NCI-H1417 (cell line): ENCODE results near the gene RPL5.
"Not testable (repeated sequence)": the region's sequence is repeated elsewhere in the genome, so short reads cannot be mapped to it uniquely, and the experiment has no call there.

Experiments
- DNase-seq, 3 experiments: peaks; one replicate each; lab custom pipeline; 2025; lab: John Stamatoyannopoulos, UW

The RPL5 gene

DNA sequence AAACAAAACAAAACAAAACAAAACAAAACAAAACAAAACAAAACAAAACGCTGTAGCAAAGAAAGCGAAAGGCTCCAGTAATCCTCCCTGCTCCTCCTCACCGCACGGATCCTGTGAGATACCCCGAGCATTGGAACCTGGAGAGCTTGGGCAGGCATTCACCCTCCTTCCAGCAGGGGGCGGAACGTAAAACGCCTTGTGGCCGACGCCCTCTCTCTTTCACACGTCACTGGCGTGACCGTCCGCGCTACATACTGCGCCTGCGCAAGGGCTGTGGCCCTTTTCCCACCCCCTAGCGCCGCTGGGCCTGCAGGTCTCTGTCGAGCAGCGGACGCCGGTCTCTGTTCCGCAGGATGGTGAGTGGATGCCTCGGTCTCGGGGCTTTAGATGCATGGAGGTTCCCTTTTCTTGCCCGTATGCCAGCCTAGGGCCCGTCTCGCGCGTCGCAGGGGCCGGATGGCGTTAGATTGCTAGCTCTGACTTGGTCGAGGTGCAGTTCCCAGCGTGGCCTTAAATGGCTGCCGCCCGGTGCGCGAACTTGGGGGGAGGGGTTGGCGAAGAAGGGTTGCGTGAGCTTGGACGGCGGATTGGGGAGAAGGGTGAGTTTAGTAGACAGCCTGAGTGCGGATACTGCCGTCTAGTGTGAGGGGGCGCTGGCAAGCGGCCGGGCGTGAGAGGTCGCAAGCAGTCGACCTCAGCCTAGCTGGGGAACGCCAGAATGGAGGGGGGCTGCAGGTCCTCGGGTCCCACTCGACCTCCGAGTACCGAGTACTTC is at the start of gene RPL5:
RPL5 (plus strand) TSS at position 279 of the 775 bp plus-strand sequence; CDS start at position 354, 75 bp downstream.
- DNase-seq: peak; percentile 97 to 99 (median 98)

DNA sequence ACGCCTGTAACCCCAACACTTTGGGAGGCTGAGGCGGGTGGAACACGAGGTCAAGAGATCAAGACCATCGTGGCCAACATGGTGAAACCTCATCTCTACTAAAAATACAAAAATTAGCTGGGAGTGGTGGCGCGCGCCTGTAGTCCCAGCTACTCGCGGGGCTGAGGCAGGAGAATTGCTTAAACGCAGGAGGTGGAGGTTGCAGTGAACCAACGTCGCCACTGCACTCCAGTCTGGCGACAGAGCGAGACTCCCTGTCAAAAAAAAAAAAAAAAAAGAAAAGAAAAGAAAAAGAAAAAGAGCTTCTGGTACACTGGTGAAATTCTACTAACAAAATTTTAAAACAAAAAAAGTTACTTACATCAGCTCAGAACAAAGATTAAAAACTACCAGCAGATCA is 48.3 kb upstream of the RPL5 start:
- not testable (repeated sequence) for DNase-seq

DNA sequence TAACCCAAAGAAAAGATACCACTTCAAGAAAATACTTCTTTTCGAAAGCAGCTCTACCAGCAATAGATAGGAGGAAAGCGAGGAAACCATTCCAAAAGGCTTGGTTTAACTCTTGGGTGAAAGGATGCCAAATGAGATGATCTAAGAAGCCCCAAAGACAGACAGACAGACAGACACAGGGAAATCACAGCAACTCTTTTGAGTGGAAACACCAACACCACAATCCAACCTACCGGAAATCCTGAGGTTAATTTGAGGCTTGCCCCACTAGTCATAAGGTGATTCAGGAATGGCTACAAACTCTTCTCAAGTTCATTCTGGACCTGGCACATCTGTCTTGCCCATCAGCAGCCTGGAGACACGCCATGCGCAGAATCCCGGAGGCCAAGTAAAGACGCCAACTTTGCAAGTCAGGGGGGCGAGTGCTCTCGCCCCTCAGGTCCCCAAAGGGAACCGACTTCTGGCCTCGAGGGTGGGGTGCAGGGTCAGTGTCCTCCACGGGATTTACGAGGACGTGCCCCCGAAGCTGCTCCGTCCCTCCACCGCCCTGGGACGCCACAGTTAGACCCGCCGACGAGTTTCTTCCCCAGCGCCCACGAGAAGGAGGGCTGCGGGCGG is 47.7 kb upstream of the RPL5 start:
- DNase-seq: peak in 1 of 3 experiments; percentile 58

DNA sequence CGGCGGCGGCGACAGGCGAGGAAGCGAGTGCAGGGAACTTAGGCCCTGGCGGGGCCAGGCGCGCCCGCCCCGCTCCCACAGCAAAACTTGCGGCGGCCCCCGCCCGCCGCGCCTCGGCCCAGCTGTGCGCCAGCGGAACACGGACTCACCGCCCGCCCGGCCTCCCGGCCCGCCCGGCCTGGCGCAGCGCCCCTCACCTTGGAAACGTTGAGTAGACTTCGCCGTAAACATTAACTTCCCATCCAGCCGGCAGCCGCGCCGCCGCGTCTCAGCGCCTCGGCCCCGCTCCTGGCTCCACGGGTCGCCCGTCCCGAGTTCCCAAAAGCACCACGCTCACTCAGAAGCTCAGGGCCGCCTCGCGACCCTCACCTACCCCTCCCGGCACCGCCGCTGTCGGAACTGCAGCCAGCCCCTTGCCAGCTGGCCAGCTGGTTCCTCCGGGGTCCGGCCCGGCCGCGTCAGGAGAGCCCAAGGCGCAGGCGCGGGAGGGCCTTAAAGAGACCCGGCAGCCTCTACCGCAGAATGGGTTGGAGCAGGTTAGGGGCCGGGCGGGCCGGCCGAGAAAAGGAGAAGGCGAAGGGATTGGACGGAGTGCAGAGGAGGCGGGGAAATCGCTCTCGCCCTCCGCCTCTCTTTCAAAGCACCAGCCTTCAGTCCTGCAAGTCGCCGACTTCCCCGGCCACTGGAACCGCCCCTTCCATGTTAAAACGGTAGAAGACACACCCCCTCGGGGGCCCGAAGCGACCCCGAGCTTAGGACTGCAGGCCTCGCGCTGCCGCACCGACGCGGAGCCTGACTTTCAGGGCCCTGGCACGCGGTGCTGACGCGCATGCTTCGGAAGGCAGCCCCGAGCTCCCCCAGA is 47.0 kb upstream of the RPL5 start, which contains the start of gene EVI5:
EVI5 (minus strand) TSS at position 470 of the 862 bp plus-strand sequence. CDS start 48,562 bp downstream, outside the sequence.
- peak; percentile 93 to 98 (median 96) for DNase-seq

DNA sequence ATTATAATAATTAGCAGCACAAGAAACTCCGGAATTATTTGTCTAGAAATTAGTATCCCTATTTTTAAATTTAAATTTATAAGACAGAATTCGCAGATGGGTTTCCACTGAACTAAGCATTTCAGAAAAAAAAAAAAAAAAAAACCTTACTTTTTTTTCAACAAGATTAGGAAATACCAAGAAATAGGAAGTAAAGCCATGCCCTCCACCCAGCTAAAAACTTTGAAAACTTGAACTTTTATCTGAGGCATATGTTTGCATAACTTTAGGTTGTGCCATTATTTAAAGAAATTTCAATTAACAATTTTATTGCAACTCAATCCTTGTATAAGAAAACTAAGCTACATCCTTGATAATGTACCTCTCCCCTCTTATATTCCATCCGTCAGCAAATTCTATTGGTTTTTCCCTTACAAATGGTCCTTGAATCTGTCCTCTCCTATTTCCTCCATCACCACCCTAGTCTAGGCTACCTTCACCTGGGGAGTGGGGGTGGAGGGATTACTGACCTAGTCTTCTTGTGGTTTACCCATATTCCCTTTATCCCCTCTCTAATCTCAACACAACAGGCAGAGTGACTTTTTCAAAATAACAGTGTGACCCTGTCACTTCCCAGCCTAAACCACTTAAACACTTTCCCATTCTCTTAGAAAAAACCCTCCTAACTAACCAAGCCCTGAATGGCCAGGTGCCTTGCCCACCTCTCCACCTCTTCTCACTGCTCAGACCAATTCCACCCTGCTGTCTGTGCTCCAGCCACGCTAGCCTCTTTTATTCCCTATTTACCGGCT is 45.5 kb upstream of the RPL5 start:
- DNase-seq: no peak

DNA sequence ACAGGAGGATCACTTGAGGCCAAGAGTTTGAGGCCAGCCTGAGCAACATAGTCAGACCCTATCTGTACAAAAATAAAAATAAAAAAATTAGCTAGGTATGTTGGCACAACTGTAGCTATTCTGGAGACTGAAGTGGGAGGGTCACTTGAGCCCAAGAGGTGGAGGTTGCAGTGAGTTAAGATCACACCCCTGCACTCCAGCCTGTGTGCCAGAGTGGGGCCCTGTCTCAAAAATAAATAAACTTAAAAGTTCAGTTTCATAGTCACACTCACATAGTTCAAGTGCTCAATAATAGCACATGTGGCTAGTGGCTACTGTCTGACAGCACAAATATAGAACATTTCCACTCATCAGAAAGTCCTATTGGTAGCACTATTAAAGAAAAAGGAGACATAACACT is 41.8 kb upstream of the RPL5 start:
- no peak for DNase-seq

DNA sequence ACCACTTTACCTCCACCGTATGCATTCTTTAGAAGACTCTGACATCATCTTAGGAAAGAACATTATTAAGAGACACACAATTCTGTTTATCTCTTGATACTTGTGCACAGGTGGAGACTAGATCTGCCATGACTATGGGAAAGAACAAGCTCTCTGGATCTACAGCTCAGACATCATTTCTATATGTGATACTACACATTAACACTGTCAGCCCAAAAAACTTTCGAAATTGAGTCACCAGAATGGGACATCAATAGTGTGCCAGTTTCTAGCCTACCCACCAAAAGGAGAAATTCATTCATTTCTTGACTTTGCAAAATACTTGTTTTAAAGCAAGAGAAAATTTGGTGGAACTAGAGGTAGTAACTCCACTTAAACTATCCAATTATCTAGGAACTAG is 41.0 kb upstream of the RPL5 start:
- no peak for DNase-seq

DNA sequence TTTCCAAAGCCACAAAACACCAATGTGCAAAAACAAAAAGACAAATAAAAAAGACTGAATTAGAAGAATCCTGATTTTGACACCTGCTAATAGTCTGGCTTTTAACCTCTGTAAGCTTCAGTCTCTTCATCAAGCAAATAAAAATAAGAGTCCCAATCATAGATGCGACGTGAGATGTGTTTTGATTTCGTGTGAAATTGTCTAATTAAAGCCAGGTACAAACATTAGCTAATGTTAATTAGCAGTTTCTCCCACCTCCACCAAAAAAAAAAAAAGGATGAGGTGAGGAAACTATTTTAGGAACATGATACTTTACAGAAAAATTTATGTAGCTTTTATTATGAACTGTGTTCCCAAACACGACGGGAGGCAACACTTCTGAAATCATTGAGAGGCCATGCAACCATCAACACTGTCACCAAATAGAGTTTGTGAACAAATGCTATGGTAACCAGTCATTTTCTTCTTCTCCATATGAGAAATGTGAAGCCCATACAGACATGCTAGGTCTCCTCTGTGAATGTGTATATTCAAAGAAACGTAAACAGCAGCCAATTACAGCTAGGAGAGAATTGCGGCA is 40.3 kb upstream of the RPL5 start:
- DNase-seq: peak; percentile 37 to 87 (median 52)

DNA sequence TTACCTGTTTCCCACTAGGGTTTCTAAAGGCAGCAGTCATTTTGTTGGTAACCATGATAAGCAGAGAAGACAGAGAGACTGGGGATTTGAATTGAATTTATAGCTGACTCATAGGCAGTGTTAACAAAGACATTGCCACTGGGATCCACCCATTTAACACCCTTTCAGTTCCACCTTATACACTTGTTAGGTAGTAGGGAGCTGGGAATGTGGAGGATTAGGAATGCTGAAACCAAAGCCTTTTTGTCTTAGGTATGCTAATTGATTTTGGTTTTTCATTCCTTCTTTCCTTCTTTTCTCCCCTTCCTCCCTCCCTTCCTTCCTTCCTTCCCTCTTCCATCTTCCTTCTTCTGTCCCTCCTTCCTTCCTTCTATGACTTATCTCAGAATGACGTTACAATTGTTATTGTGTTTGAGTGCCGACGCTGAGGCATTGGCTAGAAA is 39.5 kb upstream of the RPL5 start:
- DNase-seq: peak in 2 of 3 experiments; percentile 28 to 72

DNA sequence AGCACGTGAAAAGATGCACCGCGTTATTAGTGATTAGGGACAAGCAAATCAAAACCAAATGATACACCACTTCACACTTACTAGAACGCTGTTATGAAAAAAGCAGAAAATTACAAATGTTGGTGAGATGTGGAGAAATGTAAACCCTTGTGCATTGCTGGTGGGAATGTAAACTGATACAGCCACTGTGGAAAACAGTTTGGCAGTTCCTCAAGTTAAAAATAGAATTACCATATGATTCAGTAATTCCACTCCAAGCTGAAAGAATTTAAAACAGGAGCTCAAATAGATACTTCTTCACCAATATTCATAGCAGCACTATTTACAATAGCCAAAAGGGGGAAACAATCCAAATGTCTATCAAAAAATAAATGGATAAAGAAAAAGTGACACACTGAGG is 36.7 kb upstream of the RPL5 start:
- DNase-seq: no peak

DNA sequence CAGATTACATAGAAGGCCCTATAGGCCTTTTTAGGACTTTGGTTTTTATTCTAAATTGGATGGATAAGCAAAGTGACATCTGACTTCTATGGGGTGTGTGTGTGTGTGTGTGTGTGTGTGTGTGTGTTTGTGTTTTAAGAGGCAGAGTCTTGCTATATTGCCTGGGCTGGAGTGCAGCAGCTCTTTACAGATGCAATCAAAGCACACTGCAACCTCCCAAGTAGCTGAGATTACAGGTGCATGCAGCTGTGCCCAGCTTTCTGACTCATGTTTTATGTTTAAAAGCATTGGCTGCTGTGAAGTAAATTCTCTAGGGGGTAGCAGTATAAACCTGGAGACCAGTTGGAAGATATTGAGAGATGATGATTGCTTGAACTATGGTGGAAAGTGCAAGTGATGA is 34.5 kb upstream of the RPL5 start:
- DNase-seq: no peak

DNA sequence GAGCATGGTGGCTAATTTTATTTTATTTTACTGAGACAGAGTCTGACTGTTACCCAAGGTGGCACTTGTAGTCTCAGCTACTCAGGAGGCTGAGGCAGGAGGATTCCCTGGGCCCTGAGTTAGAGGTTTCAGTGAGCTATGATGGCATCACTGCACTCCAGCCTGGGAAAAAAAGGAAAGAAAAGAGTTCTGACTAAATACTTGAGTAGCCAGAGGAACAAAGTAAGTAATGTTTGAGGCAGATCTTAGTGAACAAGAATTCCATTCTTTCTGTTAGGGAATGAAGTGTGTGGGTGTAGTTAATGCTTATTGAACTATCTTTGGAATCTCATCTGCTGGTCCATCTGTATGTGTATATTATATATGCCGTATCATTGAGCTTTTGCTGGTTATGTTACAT is 33.9 kb upstream of the RPL5 start:
- DNase-seq: no peak

DNA sequence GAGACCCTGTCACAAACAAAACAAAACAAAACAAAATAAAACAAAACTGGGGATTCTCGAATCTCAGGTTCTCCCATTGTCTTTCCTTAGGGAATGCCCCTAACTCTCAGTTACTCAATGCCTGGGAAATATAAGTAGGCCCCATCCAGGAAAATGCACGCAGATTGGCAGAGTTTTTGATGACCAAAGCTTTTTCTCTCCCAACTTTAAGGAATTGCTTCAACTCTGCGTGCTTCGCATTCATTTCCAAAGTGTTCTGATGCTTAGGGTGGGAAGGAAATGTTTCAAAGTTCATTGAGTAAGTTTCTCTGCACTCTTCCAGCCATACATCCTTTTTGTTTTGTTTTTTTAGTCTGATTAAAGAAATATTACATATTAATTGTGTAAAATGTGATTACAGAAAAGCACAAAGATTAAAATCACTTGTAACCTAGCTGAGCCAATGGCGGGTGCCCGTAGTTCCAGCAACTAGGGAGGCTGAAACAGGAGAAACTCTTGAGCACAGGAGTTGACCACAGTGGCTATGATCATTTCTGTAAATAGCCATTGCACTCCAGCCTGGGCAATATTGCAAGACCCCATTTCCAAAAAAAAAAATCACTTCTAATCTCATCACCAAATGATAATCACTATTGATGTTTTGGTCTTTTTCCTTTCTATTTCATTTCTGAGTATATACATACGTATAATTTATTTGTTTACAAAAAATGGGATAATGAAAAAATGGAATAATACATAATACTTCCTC is 28.5 kb upstream of the RPL5 start:
- DNase-seq: no peak

DNA sequence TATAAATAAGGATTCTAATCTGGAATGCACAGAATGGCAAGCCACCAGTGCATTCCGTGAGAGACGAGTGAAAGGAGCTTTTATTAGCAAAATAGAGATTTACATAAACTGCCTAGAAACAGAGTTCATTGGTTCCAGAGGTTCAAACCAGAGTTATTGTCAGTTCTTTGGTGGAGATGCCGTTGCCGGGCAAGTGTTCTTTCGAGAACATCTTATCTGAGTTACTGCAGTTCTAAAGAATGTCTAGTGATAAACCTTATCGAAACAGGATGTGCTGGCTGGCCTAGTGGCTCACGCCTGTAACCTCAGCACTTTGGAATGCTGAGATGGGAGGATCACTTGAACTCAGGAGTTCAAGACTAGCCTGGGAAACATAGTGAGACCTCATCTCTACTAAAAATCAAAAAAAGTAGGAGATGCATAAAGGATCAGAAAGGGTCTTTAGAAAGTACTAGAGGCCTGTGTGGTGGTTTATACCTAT is 27.1 kb upstream of the RPL5 start:
- no peak for DNase-seq

DNA sequence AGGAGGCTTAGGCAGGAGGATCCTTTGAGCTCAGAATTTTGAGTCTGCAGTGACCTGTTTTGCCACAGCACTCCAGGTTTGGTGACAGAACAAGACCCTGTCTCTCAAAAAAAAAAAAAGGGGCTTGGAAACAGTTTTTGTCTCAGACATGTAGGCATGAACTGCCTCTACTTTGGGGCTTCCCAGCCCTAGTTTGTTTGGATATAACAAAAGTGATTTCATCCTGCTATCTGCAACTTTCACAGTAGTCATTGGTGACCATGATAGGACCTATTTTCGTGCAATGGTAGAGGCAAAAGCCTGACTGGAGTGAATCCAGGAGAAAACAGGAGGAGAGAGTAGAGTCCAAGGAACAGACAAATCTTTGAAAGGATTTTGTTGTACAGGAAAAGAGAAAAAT is 26.6 kb upstream of the RPL5 start:
- no peak for DNase-seq

DNA sequence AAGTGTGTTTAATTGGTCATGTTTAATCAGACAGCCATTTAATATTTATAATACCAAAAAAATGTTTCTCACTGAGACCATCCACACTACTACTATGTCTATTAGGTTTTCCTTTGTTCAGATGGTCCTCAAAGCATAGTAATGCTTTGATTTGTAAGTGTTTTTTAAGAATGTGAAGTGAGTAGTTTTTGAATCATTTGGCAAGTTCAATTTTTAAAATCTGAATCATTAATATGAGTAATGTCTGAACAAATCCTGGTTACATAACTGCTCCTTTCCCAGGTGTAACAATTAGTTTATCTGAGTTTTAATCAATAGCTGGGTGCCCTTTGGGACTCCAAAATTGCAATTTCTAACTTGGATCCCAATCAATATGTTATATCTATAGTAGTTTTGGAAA is 23.5 kb upstream of the RPL5 start:
- no peak for DNase-seq

DNA sequence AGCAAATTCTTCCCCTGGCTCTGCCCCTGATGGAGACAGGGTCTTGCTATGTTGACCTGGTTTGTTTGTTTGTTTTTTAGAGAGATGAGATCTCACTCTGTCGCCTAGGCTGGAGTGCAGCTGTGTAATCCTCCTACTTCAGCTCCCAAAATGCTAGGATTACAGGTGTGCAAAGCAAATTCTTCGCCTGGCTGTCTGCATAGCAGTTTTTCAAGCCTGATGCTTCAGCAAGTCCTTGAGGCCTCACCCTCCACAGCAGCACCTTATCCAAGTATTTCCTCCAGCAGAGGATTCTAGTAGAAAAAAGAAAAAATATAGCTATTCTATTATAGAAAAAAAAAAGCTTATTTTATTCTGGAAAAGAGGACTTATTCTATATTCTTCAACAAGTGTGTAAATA is 15.1 kb upstream of the RPL5 start:
- DNase-seq: no peak

DNA sequence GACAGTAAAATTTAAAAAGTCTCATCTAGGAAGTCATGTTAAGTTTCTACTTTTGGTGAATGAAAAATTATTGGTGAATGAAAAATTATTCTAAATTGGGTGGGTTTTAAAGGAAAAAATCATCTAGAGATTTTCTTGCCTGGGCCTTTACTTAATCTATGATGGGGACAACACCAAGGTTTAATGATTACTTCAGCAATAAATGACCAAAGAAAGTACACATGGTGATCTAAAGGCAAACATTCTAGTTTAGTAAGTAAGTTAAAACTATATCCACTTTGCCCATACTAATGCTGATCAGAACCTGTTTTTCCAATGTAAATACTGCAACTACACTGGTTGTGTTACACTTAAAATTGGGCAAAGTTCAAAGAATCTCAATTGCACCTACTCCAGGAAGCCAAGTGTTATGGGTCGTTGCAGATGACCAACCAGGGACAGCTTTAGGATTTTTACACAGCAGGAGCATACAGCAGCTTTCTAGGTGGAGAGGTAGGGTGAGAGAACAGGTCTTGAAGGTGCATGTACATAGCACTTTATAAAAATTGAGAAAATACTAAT is 14.6 kb upstream of the RPL5 start:
- no peak for DNase-seq

DNA sequence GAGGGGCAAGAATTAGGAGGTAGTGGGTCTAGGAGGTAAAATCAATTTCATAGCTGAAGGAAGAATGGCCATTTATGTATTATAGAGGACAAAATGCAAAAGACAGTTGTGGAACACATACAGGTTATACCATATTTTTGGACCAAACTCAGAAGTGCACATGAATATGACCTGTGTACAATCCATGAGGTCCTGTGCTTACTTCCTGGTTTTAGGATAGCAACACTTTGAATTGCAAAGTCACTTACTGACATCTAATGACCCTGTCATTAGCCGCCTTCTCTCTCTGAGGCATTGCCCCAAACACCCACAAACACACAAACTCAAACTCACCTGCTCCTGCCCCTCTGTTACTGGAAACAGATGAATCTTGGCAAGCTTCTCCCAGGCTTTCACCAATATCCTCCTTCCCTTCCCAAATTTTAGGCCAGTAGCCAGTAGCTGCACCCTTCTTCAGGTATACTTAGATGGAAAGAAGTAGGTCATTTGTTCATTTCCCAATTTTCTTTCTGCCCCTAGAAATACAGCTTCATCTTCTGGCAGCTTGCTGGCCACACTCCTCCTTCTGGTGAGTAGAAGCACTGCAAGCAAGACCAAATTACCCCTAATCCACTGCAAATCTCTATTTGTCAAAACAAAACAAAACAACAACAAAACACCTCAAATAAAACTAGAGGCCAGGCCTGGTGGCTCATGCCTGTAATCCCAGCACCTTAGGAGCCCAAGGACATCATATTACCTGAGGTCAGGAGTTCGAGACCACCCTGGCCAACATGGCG is 13.7 kb upstream of the RPL5 start:
- DNase-seq: peak; percentile 11 to 21 (median 12)
